K562 (cell line): ENCODE results near the gene ODAD3. TPM values are rescaled to one million over a fixed set of nuclear protein-coding genes. Genes with fewer than 3 reads are reported as not detected.

Experiments
- CXXC5 ChIP-seq: fragments of 250-450 bp; sonication (Bioruptor Pico); IDR thresholded peaks from 2 replicates; pipeline ENCODE4 v1.8.0; 2022; ENCODE audit warnings: inconsistent platforms, mild to moderate bottlenecking, moderate library complexity
- ESRRA ChIP-seq: fragments of 450-650 bp; IDR thresholded peaks from 2 replicates; pipeline ENCODE4 v1.6.1; 2014; ENCODE audit warnings: low read depth, mild to moderate bottlenecking, moderate library complexity, borderline replicate concordance
- GABPB1 ChIP-seq: sonication (generic); formaldehyde crosslinking; IDR thresholded peaks from 2 replicates; pipeline ENCODE4 v1.8.0; 2022; ENCODE audit warnings: mild to moderate bottlenecking, missing genetic modification reagents
- HLTF ChIP-seq: fragments of 450-650 bp; IDR thresholded peaks from 2 replicates; pipeline ENCODE4 v1.6.1; 2016
- HNRNPL ChIP-seq: fragments of 200-400 bp; formaldehyde crosslinking; IDR thresholded peaks from 2 replicates; pipeline ENCODE4 v1.6.1; 2017; ENCODE audit warnings: low read depth, mild to moderate bottlenecking, low read length
- IRF2 ChIP-seq: sonication (generic); formaldehyde crosslinking; IDR thresholded peaks from 2 replicates; pipeline ENCODE4 v1.8.1; 2022; ENCODE audit warnings: mild to moderate bottlenecking, missing genetic modification reagents
- L3MBTL2 ChIP-seq: fragments of 450-650 bp; IDR thresholded peaks from 2 replicates; pipeline ENCODE4 v1.6.1; 2016; ENCODE audit warnings: mild to moderate bottlenecking, moderate library complexity
- PRMT5 ChIP-seq: sonication (generic); formaldehyde crosslinking; IDR thresholded peaks from 2 replicates; pipeline ENCODE4 v1.5.0; 2020; ENCODE audit warnings: missing genetic modification reagents
- SRSF9 ChIP-seq: fragments of 200-400 bp; formaldehyde crosslinking; IDR thresholded peaks from 2 replicates; pipeline ENCODE4 v1.6.1; 2017; ENCODE audit warnings: low read depth, low read length, borderline replicate concordance
- TEAD4 ChIP-seq, 2 experiments: sonication (generic) in 1 of 2; formaldehyde crosslinking in 1 of 2; IDR thresholded peaks; 2 replicates each; pipeline versions ENCODE4 v1.6.1 to v1.8.0; 2012 to 2022; ENCODE audit warnings: borderline replicate concordance in 1 of 2, inconsistent platforms in 1 of 2, low read length in 1 of 2, mild to moderate bottlenecking in 1 of 2, missing genetic modification reagents in 1 of 2
- U2AF1 ChIP-seq: fragments of 200-400 bp; formaldehyde crosslinking; optimal IDR thresholded peaks from 2 replicates; pipeline ENCODE3; 2017; ENCODE audit warnings: mild to moderate bottlenecking, low read depth, low read length, moderate library complexity
- ZBED1 ChIP-seq: IDR thresholded peaks from 2 replicates; pipeline ENCODE4 v1.6.1; 2014
- ZEB2 ChIP-seq: fragments of 450-650 bp; IDR thresholded peaks from 2 replicates; pipeline ENCODE4 v1.6.1; 2016
- ZFP30 ChIP-seq: fragments of 250-450 bp; sonication (Bioruptor Pico); IDR thresholded peaks from 2 replicates; pipeline ENCODE4 v1.8.0; 2022; ENCODE audit warnings: moderate library complexity, mild to moderate bottlenecking, inconsistent platforms, borderline replicate concordance
- ZFPM2 ChIP-seq: fragments of 250-450 bp; sonication (Bioruptor Pico); IDR thresholded peaks from 2 replicates; pipeline ENCODE4 v1.5.1; 2022; ENCODE audit warnings: mild to moderate bottlenecking
- ZNF140 ChIP-seq: fragments of 250-450 bp; sonication (Bioruptor Pico); IDR thresholded peaks from 2 replicates; pipeline ENCODE4 v1.8.0; 2021; ENCODE audit warnings: moderate library complexity, mild to moderate bottlenecking, inconsistent platforms
- ZNF354B ChIP-seq: fragments of 250-450 bp; sonication (Bioruptor Pico); IDR thresholded peaks from 2 replicates; pipeline ENCODE4 v1.4.0; 2020
- ZNF717 ChIP-seq: fragments of 250-450 bp; sonication (Bioruptor Pico); IDR thresholded peaks from 2 replicates; pipeline ENCODE4 v1.5.0; 2021
- polyA plus RNA-seq, 8 experiments: library from polyadenylated mRNA; depleted of rRNA in 4 of 8; stranded (reverse) in 5 of 8; unstranded in 3 of 8; fragments of >200 nt; fragmentation: Nextera tagmentation in 2 of 8; fragmentation: Illumina TruSeq in 1 of 8; extraction: Ambion mirVana in 2 of 8; extraction: Trizol in 1 of 8; gene quantifications; 2 replicates each; pipeline versions ENCODE4 v1.2.1 to v1.2.3, GENCODE V29; 2011 to 2014; ENCODE audit warnings: inconsistent platforms in 1 of 8, missing spikeins in 1 of 8
- total RNA-seq, 7 experiments: library from RNA; depleted of rRNA in 6 of 7; stranded (reverse); fragments of >200 nt in 6 of 7; fragmentation: Illumina TruSeq in 2 of 7; extraction: Trizol in 2 of 7; gene quantifications; 2 replicates each; pipeline versions ENCODE4 v1.2.1 to v1.2.3, GENCODE V29; 2011 to 2021; ENCODE audit warnings: low replicate concordance in 1 of 7
- TF ChIP-seq, protein P1 (sequence below): fragments of 450-650 bp; IDR thresholded peaks from 2 replicates; pipeline ENCODE4 v1.6.1; 2014; ENCODE audit warnings: low read depth, mild to moderate bottlenecking, moderate library complexity, borderline replicate concordance
- TF ChIP-seq, protein P2 (sequence below): fragments of 450-650 bp; conservative IDR thresholded peaks from 2 replicates; pipeline ENCODE4 v1.6.1; 2016; ENCODE audit warnings: missing genetic modification characterization, low read depth, mild to moderate bottlenecking, control low read depth, missing compliant biosample characterization
- TF ChIP-seq, protein P3 (sequence below): fragments of 250-450 bp; sonication (Bioruptor Pico); IDR thresholded peaks from 2 replicates; pipeline ENCODE4 v1.5.0; 2021
- TF ChIP-seq, protein P4 (sequence below): fragments of 250-450 bp; sonication (Bioruptor Pico); IDR thresholded peaks from 2 replicates; pipeline ENCODE4 v1.4.0; 2020
- TF ChIP-seq, protein P5 (sequence below): fragments of 250-450 bp; sonication (Bioruptor Pico); IDR thresholded peaks from 2 replicates; pipeline ENCODE4 v1.5.1; 2021; ENCODE audit warnings: mild to moderate bottlenecking

Gene ODAD3
- total and polyA plus RNA-seq, 9 of the 15 experiments (the other 6 are each of a cell fraction or from before 2014, with no cell fraction given) = 0.07 to 0.72 (median 0.14) TPM; not detected in 2

DNA sequence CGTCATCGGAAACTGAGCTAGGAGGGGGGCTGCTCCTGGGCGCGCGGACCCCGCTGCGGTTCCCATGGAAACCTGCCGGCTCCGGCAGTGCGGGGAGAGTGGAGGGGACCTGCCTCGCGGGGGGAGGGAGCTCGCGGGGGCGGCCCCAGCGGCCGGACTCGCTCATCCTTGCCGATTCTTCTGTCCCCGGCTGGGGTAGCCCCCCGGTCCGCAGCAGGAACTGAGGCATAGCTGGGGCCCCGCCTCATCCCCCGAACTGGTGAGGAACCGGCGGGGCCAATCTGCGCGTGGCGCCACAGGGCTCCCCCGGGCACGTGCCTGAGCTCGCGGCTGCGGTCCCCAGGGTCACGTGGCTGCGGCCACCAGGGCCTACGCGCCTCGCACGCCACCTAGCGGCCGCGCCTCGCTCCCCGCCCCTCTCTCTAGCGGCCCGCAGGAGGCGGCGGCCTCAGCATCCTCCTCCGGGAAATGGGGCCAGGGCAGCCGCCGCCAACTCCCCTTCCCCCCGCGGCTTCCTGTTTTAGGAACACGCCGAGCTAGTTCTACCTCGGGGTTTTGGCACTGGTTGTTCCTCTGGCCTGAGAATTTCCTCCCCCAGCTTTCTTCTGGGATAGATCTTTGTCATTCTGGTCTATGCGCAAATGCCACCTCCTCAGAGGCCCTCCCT lies 47.6 kb upstream of the ODAD3 start (continued):
- TF ChIP-seq, protein P1, sequence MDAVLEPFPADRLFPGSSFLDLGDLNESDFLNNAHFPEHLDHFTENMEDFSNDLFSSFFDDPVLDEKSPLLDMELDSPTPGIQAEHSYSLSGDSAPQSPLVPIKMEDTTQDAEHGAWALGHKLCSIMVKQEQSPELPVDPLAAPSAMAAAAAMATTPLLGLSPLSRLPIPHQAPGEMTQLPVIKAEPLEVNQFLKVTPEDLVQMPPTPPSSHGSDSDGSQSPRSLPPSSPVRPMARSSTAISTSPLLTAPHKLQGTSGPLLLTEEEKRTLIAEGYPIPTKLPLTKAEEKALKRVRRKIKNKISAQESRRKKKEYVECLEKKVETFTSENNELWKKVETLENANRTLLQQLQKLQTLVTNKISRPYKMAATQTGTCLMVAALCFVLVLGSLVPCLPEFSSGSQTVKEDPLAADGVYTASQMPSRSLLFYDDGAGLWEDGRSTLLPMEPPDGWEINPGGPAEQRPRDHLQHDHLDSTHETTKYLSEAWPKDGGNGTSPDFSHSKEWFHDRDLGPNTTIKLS = peak; percentile 64; the same call in 1 of the 2 replicates
- TF ChIP-seq HLTF (peak; percentile 65; the same call in 1 of the 2 replicates), ZFPM2 (CRISPR knock-in tag) (no peak), ZNF354B (CRISPR knock-in tag) (no peak), L3MBTL2 (peak; percentile 99), ESRRA (peak; percentile 92; the same call in 1 of the 2 replicates), ZEB2 (0 out of 2 replicates have a peak, but pooled peaks have one; percentile 37), GABPB1 (CRISPR knock-in tag) (peak; percentile 89), CXXC5 (CRISPR knock-in tag) (peak; percentile 99), PRMT5 (CRISPR knock-in tag) (0 out of 2 replicates have a peak, but pooled peaks have one; percentile 63), ZNF717 (CRISPR knock-in tag) (no peak), SRSF9 (no peak), ZBED1 (no peak), ZFP30 (CRISPR knock-in tag) (no peak), U2AF1 (peak; percentile 96), IRF2 (CRISPR knock-in tag) (peak; percentile 79; the same call in 1 of the 2 replicates), ZNF140 (no peak), TEAD4 (IDR thresholded peaks at IDR 0.05; ENCODE audit: low read length) (peak; percentile 32; the same call in 1 of the 2 replicates), TEAD4 (CRISPR knock-in tag; IDR thresholded peaks at IDR 0.05; ENCODE audit: borderline replicate concordance) (peak; percentile 99), HNRNPL (0 out of 2 replicates have a peak, but pooled peaks have one; percentile 35)
- TF ChIP-seq, protein P2, sequence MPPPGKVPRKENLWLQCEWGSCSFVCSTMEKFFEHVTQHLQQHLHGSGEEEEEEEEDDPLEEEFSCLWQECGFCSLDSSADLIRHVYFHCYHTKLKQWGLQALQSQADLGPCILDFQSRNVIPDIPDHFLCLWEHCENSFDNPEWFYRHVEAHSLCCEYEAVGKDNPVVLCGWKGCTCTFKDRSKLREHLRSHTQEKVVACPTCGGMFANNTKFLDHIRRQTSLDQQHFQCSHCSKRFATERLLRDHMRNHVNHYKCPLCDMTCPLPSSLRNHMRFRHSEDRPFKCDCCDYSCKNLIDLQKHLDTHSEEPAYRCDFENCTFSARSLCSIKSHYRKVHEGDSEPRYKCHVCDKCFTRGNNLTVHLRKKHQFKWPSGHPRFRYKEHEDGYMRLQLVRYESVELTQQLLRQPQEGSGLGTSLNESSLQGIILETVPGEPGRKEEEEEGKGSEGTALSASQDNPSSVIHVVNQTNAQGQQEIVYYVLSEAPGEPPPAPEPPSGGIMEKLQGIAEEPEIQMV (tag) = no peak
- TF ChIP-seq, protein P3, sequence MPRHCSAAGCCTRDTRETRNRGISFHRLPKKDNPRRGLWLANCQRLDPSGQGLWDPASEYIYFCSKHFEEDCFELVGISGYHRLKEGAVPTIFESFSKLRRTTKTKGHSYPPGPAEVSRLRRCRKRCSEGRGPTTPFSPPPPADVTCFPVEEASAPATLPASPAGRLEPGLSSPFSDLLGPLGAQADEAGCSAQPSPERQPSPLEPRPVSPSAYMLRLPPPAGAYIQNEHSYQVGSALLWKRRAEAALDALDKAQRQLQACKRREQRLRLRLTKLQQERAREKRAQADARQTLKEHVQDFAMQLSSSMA (CRISPR knock-in tag) = 0 out of 2 replicates have a peak, but pooled peaks have one; percentile 28
- TF ChIP-seq, protein P4, sequence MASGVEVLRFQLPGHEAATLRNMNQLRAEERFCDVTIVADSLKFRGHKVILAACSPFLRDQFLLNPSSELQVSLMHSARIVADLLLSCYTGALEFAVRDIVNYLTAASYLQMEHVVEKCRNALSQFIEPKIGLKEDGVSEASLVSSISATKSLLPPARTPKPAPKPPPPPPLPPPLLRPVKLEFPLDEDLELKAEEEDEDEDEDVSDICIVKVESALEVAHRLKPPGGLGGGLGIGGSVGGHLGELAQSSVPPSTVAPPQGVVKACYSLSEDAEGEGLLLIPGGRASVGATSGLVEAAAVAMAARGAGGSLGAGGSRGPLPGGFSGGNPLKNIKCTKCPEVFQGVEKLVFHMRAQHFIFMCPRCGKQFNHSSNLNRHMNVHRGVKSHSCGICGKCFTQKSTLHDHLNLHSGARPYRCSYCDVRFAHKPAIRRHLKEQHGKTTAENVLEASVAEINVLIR (CRISPR knock-in tag) = peak; percentile 15; the same call in 1 of the 2 replicates
- TF ChIP-seq, protein P5, sequence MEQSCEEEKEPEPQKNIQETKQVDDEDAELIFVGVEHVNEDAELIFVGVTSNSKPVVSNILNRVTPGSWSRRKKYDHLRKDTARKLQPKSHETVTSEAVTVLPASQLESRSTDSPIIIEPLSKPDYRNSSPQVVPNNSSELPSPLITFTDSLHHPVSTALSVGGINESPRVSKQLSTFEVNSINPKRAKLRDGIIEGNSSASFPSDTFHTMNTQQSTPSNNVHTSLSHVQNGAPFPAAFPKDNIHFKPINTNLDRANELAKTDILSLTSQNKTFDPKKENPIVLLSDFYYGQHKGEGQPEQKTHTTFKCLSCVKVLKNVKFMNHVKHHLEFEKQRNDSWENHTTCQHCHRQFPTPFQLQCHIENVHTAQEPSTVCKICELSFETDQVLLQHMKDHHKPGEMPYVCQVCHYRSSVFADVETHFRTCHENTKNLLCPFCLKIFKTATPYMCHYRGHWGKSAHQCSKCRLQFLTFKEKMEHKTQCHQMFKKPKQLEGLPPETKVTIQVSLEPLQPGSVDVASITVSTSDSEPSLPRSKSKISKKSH (CRISPR knock-in tag) = no peak
